Esophagus muscularis mucosa (tissue), 4 donors: ENCODE data around the gene NMT2. TPM values are rescaled to one million over a fixed set of nuclear protein-coding genes. Genes with fewer than 3 reads are reported as not detected.

Experiments used
- DNase-seq: peaks from one replicate; pipeline ENCODE4 v3.0.0-alpha.2; 2017; ENCODE audit errors: extremely low spot score
- H3K27ac ChIP-seq, 4 donors: fragments of 200-600 bp; sonication (generic); replicated peaks in 1 of 4; 1 replicate in 3 of 4; 2 replicates in 1 of 4; pipeline ENCODE4 v1.5.1; 2016 to 2019; ENCODE audit warnings: mild to moderate bottlenecking in 1 of 4
- H3K27me3 ChIP-seq, 4 donors: fragments of 200-600 bp; sonication (generic); one replicate each; pipeline versions ENCODE4 v1.5.1 to v1.6.0; 2016 to 2019
- H3K36me3 ChIP-seq, 4 donors: fragments of 200-600 bp; sonication (generic); one replicate each; pipeline ENCODE4 v1.5.1; 2016 to 2019
- H3K4me1 ChIP-seq, 4 donors: fragments of 200-600 bp; sonication (generic); one replicate each; pipeline ENCODE4 v1.5.1; 2016 to 2019
- H3K4me3 ChIP-seq, 4 donors: fragments of 200-600 bp; sonication (generic); 1 replicate in 2 of 4; 2 replicates in 2 of 4; pipeline ENCODE4 v1.5.1; 2016 to 2019; ENCODE audit warnings: mild to moderate bottlenecking in 4 of 4, moderate library complexity in 1 of 4
- H3K9me3 ChIP-seq, 4 donors: fragments of 200-600 bp; sonication (generic); 1 replicate in 3 of 4; 2 replicates in 1 of 4; pipeline ENCODE4 v1.5.1; 2016 to 2019
- CTCF ChIP-seq, 3 experiments: fragments of 200-600 bp in 2 of 3; fragments of 450-650 bp in 1 of 3; sonication (generic) in 2 of 3; IDR thresholded peaks; one replicate each; pipeline ENCODE4 v1.5.1; 2017 to 2019; ENCODE audit warnings: antibody characterized with exemption in 3 of 3, mild to moderate bottlenecking in 2 of 3, moderate library complexity in 1 of 3
- EP300 ChIP-seq: sonication (generic); formaldehyde crosslinking; IDR thresholded peaks from one replicate; pipeline ENCODE4 v1.6.1; 2017; ENCODE audit warnings: antibody characterized with exemption
- POLR2A ChIP-seq: fragments of 450-650 bp; IDR thresholded peaks from one replicate; pipeline ENCODE4 v1.6.1; 2017; ENCODE audit warnings: antibody characterized with exemption, moderate library complexity, mild to moderate bottlenecking, low read depth
- POLR2AphosphoS5 ChIP-seq, 2 donors: sonication (generic); formaldehyde crosslinking; IDR thresholded peaks; one replicate each; pipeline ENCODE4 v1.6.1; 2017; ENCODE audit warnings: antibody characterized with exemption in 2 of 2
- WGBS: methylation state at CpG from one replicate; pipeline ENCODE4 v1.1.5; 2018; 5-methylcytosine and 5-hydroxymethylcytosine counted together
- intact Hi-C: fragments of 100-400 bp; cut with DNase I; formaldehyde crosslinking; loops from one replicate; pipeline ENCODE4 v1.15.1; 2023
- total RNA-seq, 4 donors: library from RNA; depleted of rRNA; stranded (reverse); fragments of >200 nt; gene quantifications; one replicate each; pipeline versions ENCODE4 v1.1.0 to v1.2.1, GENCODE V29; 2016

The NMT2 gene
- total RNA-seq, 4 donors from 2014 or later: 14.1 to 23.2 (median 16.0) TPM

GRCh38 chr10:15166325-15166724 is 2.2 kb downstream of the NMT2 start:
- intact Hi-C loops: loop anchor here (5.0 to 10.0 kb wide), 2 partner anchors 209 to 292 kb away; partner anchors contain the start of genes MEIG1 and SUV39H2
- Histone ChIP-seq H3K36me3 (no peaks in the 10 kb centered on the region), H3K9me3 (no peaks in the 10 kb centered on the region), H3K27ac (peak overlapping the region in 1 of 4 donors; percentile 89), H3K4me3 (peak overlapping the region in 3 of 4 donors; percentile 94 to 99 (median 95)), H3K4me1 (peaks cover 18 to 38% (median 34%) of the 10 kb centered on the region in 4 donors), H3K27me3 (no peaks in the 10 kb centered on the region)
- WGBS: 60% methylated on average over 2 of the region's 2 CpGs
- no peak for TF ChIP-seq EP300
- no peak for TF ChIP-seq CTCF (IDR thresholded peaks at IDR 0.05)
- no peak for TF ChIP-seq POLR2A
- no peak for TF ChIP-seq POLR2AphosphoS5 (IDR thresholded peaks at IDR 0.05)
- no peak for DNase-seq

- no peaks in the 10 kb centered on the region for H3K36me3 ChIP-seq
- H3K9me3 ChIP-seq: no peaks in the 10 kb centered on the region
- H3K27me3 ChIP-seq: no peaks in the 10 kb centered on the region
- no peak overlapping the region for H3K4me3 ChIP-seq
- WGBS: 57% methylated on average over 2 of the region's 2 CpGs
- H3K4me1 ChIP-seq: peaks cover 9 to 22% (median 18%) of the 10 kb centered on the region in 4 donors
- DNase-seq: no peak
- TF ChIP-seq EP300: no peak
- no peak for TF ChIP-seq POLR2A
- no peak for TF ChIP-seq CTCF (IDR thresholded peaks at IDR 0.05)
- no peak for TF ChIP-seq POLR2AphosphoS5 (IDR thresholded peaks at IDR 0.05)
- intact Hi-C loops: loop anchor here (10.0 kb wide), 1 partner anchor 289 kb away; the partner anchor contains the start of gene SUV39H2
- H3K27ac ChIP-seq: no peak overlapping the region
These were observed 5.2 kb downstream of the NMT2 start for GRCh38 chr10:15163253-15163828.

GRCh38 chr10:15158972-15159371 is 9.5 kb downstream of the NMT2 start:
- H3K27me3 ChIP-seq: no peaks in the 10 kb centered on the region
- no peak overlapping the region for H3K4me3 ChIP-seq
- H3K36me3 ChIP-seq: no peaks in the 10 kb centered on the region
- intact Hi-C loops: no loop called here
- H3K4me1 ChIP-seq: peaks cover 0 to 7% (median 2%) of the 10 kb centered on the region in 4 donors
- TF ChIP-seq POLR2A (no peak), POLR2AphosphoS5 (IDR thresholded peaks at IDR 0.05) (no peak), EP300 (no peak), CTCF (IDR thresholded peaks at IDR 0.05) (no peak)
- H3K27ac ChIP-seq: no peak overlapping the region
- H3K9me3 ChIP-seq: no peaks in the 10 kb centered on the region
- no peak for DNase-seq

- no peak overlapping the region for H3K27ac ChIP-seq
- TF ChIP-seq POLR2AphosphoS5 (IDR thresholded peaks at IDR 0.05) (no peak), CTCF (IDR thresholded peaks at IDR 0.05) (no peak), POLR2A (no peak), EP300 (no peak)
These were observed 10.0 kb downstream of the NMT2 start for GRCh38 chr10:15158448-15158847.

More at GRCh38 chr10:15158448-15158847, 10.0 kb downstream of the NMT2 start:
- H3K9me3 ChIP-seq: no peaks in the 10 kb centered on the region
- H3K27me3 ChIP-seq: no peaks in the 10 kb centered on the region
- H3K4me3 ChIP-seq: no peak overlapping the region
- H3K4me1 ChIP-seq: peaks cover 0 to 7% (median 2%) of the 10 kb centered on the region in 4 donors
- DNase-seq: no peak
- intact Hi-C loops: no loop called here
- 90% methylated on average over 2 of the region's 2 CpGs for WGBS
- H3K36me3 ChIP-seq: no peaks in the 10 kb centered on the region
